Stimulated activated naive CD8-positive, alpha-beta T cell treated with anti-CD3 and anti-CD28 coated beads, Interleukin-15, Interleukin-2, amounts not matched to agents 100 ng/mL and 50 ng/mL, for 24 hours (primary cell): Measurements from ENCODE around the gene GGCT.
"Not testable (repeated sequence)": the region's sequence is repeated elsewhere in the genome, so short reads cannot be mapped to it uniquely, and the experiment has no call there.

Experiments
- H3K27ac Mint-ChIP-seq: one replicate; pipeline ENCODE4 v1.8.0; 2021; ENCODE audit warnings: mild to moderate bottlenecking, mixed read lengths
- H3K27me3 Mint-ChIP-seq: one replicate; pipeline ENCODE4 v1.8.0; 2021; ENCODE audit warnings: mixed read lengths
- H3K36me3 Mint-ChIP-seq: one replicate; pipeline ENCODE4 v1.8.0; 2021; ENCODE audit warnings: low read depth, mixed read lengths
- H3K4me1 Mint-ChIP-seq: one replicate; pipeline ENCODE4 v1.8.0; 2021; ENCODE audit warnings: low read depth, mixed read lengths
- H3K4me3 Mint-ChIP-seq: one replicate; pipeline ENCODE4 v1.8.0; 2021; ENCODE audit warnings: mild to moderate bottlenecking, mixed read lengths
- H3K9me3 Mint-ChIP-seq: one replicate; pipeline ENCODE4 v1.8.0; 2021; ENCODE audit warnings: mixed read lengths

Gene GGCT

GRCh38 chr7:30527297-30527696, 22.7 kb upstream of the GGCT start:
- H3K36me3 Mint-ChIP-seq = not testable (repeated sequence)

GRCh38 chr7:30526163-30526562, 21.5 kb upstream of the GGCT start:
- H3K4me1 Mint-ChIP-seq = peaks cover 2% of the 10 kb centered on the region
- no peaks in the 10 kb centered on the region for H3K27me3 Mint-ChIP-seq
- no peak overlapping the region for H3K27ac Mint-ChIP-seq
- H3K36me3 Mint-ChIP-seq = peaks cover 4% of the 10 kb centered on the region
- no peak overlapping the region for H3K4me3 Mint-ChIP-seq
- H3K9me3 Mint-ChIP-seq = no peaks in the 10 kb centered on the region

More at GRCh38 chr7:30527297-30527696, 22.7 kb upstream of the GGCT start:
- not testable (repeated sequence) for H3K27me3 Mint-ChIP-seq, H3K4me1 Mint-ChIP-seq, H3K27ac Mint-ChIP-seq, H3K9me3 Mint-ChIP-seq, H3K4me3 Mint-ChIP-seq

GRCh38 chr7:30525429-30525828, 20.8 kb upstream of the GGCT start:
- no peaks in the 10 kb centered on the region for H3K27me3 Mint-ChIP-seq
- peaks cover 7% of the 10 kb centered on the region for H3K4me1 Mint-ChIP-seq

GRCh38 chr7:30524545-30524944, 19.9 kb upstream of the GGCT start:
- Mint-ChIP-seq H3K9me3 (no peaks in the 10 kb centered on the region), H3K4me3 (no peak overlapping the region), H3K4me1 (peaks cover 8% of the 10 kb centered on the region), H3K27me3 (no peaks in the 10 kb centered on the region), H3K27ac (no peak overlapping the region), H3K36me3 (peaks cover 4% of the 10 kb centered on the region)

More at GRCh38 chr7:30525429-30525828, 20.8 kb upstream of the GGCT start:
- H3K36me3 Mint-ChIP-seq = peaks cover 4% of the 10 kb centered on the region
- H3K4me3 Mint-ChIP-seq = no peak overlapping the region
- no peaks in the 10 kb centered on the region for H3K9me3 Mint-ChIP-seq
- H3K27ac Mint-ChIP-seq = no peak overlapping the region

GRCh38 chr7:30523466-30523865, 18.8 kb upstream of the GGCT start:
- no peaks in the 10 kb centered on the region for H3K27me3 Mint-ChIP-seq
- no peak overlapping the region for H3K27ac Mint-ChIP-seq
- H3K9me3 Mint-ChIP-seq = no peaks in the 10 kb centered on the region
- peaks cover 8% of the 10 kb centered on the region for H3K4me1 Mint-ChIP-seq
- H3K36me3 Mint-ChIP-seq = peaks cover 4% of the 10 kb centered on the region
- no peak overlapping the region for H3K4me3 Mint-ChIP-seq

GRCh38 chr7:30522159-30522558, 17.5 kb upstream of the GGCT start:
- Mint-ChIP-seq H3K36me3 (peaks cover 4% of the 10 kb centered on the region), H3K4me3 (no peak overlapping the region), H3K9me3 (no peaks in the 10 kb centered on the region), H3K27me3 (no peaks in the 10 kb centered on the region), H3K4me1 (peaks cover 8% of the 10 kb centered on the region), H3K27ac (no peak overlapping the region)

GRCh38 chr7:30521532-30521931, 16.9 kb upstream of the GGCT start:
- Mint-ChIP-seq H3K9me3 (no peaks in the 10 kb centered on the region), H3K27me3 (no peaks in the 10 kb centered on the region), H3K36me3 (peaks cover 4% of the 10 kb centered on the region), H3K4me1 (peaks cover 8% of the 10 kb centered on the region), H3K4me3 (no peak overlapping the region), H3K27ac (no peak overlapping the region)

- Mint-ChIP-seq H3K36me3 (peaks cover 4% of the 10 kb centered on the region), H3K9me3 (no peaks in the 10 kb centered on the region), H3K27ac (no peak overlapping the region), H3K27me3 (no peaks in the 10 kb centered on the region), H3K4me1 (peaks cover 8% of the 10 kb centered on the region), H3K4me3 (no peak overlapping the region)
Measured at GRCh38 chr7:30519122-30519521, 14.5 kb upstream of the GGCT start.

GRCh38 chr7:30515761-30516160, 11.1 kb upstream of the GGCT start:
- H3K4me1 Mint-ChIP-seq = peaks cover 5% of the 10 kb centered on the region
- no peak overlapping the region for H3K27ac Mint-ChIP-seq
- no peaks in the 10 kb centered on the region for H3K36me3 Mint-ChIP-seq
- H3K27me3 Mint-ChIP-seq = no peaks in the 10 kb centered on the region
- H3K4me3 Mint-ChIP-seq = no peak overlapping the region
- H3K9me3 Mint-ChIP-seq = no peaks in the 10 kb centered on the region

GRCh38 chr7:30514776-30515175, 10.1 kb upstream of the GGCT start:
- Mint-ChIP-seq H3K4me1 (no peaks in the 10 kb centered on the region), H3K36me3 (no peaks in the 10 kb centered on the region), H3K4me3 (no peak overlapping the region), H3K27ac (no peak overlapping the region), H3K9me3 (no peaks in the 10 kb centered on the region), H3K27me3 (no peaks in the 10 kb centered on the region)

GRCh38 chr7:30514177-30514576, 9.5 kb upstream of the GGCT start:
- Mint-ChIP-seq H3K4me1 (no peaks in the 10 kb centered on the region), H3K9me3 (no peaks in the 10 kb centered on the region), H3K4me3 (no peak overlapping the region), H3K27me3 (no peaks in the 10 kb centered on the region), H3K36me3 (no peaks in the 10 kb centered on the region), H3K27ac (no peak overlapping the region)

GRCh38 chr7:30513762-30514161, 9.1 kb upstream of the GGCT start:
- Mint-ChIP-seq H3K4me3 (no peak overlapping the region), H3K27ac (no peak overlapping the region), H3K27me3 (no peaks in the 10 kb centered on the region), H3K9me3 (no peaks in the 10 kb centered on the region), H3K4me1 (no peaks in the 10 kb centered on the region), H3K36me3 (no peaks in the 10 kb centered on the region)

GRCh38 chr7:30511973-30512662, 7.5 kb upstream of the GGCT start:
- no peaks in the 10 kb centered on the region for H3K4me1 Mint-ChIP-seq
- no peaks in the 10 kb centered on the region for H3K27me3 Mint-ChIP-seq
- no peak overlapping the region for H3K27ac Mint-ChIP-seq
- no peak overlapping the region for H3K4me3 Mint-ChIP-seq
- H3K36me3 Mint-ChIP-seq = no peaks in the 10 kb centered on the region
- H3K9me3 Mint-ChIP-seq = no peaks in the 10 kb centered on the region

- Mint-ChIP-seq H3K9me3 (no peaks in the 10 kb centered on the region), H3K4me3 (no peak overlapping the region), H3K27ac (no peak overlapping the region), H3K27me3 (no peaks in the 10 kb centered on the region), H3K4me1 (no peaks in the 10 kb centered on the region), H3K36me3 (no peaks in the 10 kb centered on the region)
Measured at GRCh38 chr7:30511494-30511893, 6.9 kb upstream of the GGCT start.

GRCh38 chr7:30510124-30511075, 5.8 kb upstream of the GGCT start:
- Mint-ChIP-seq H3K27ac (no peak overlapping the region), H3K4me3 (no peak overlapping the region), H3K9me3 (no peaks in the 10 kb centered on the region), H3K36me3 (no peaks in the 10 kb centered on the region), H3K27me3 (no peaks in the 10 kb centered on the region), H3K4me1 (peaks cover 6% of the 10 kb centered on the region)
